Skeletal muscle satellite cell (primary cell): ENCODE results near the gene EXOC6B.

ENCODE experiments used
- H3K27me3 ChIP-seq: 2 replicates; pipeline ENCODE4 v1.7.0; 2013; ENCODE audit warnings: low read length; ENCODE audit not compliant: control insufficient read depth, insufficient read depth
- H3K36me3 ChIP-seq: 2 replicates; pipeline ENCODE4 v1.7.0; 2013; ENCODE audit warnings: mild to moderate bottlenecking, control low read depth, low read length; ENCODE audit not compliant: insufficient read depth
- H3K4me1 ChIP-seq: 2 replicates; pipeline ENCODE4 v1.7.0; 2013; ENCODE audit warnings: low read length; ENCODE audit not compliant: control insufficient read depth, insufficient read depth
- H3K4me2 ChIP-seq: 2 replicates; pipeline ENCODE4 v1.7.0; 2013; ENCODE audit warnings: mild to moderate bottlenecking, low read length
- H3K4me3 ChIP-seq: 2 replicates; pipeline ENCODE4 v1.7.0; 2013; ENCODE audit warnings: low read length
- H3K9ac ChIP-seq: 2 replicates; pipeline ENCODE4 v1.7.0; 2013; ENCODE audit warnings: mild to moderate bottlenecking, low read depth, low read length, moderate library complexity
- H3K9me3 ChIP-seq: replicated peaks from 2 replicates; pipeline ENCODE4 v1.7.0; 2013; ENCODE audit warnings: mild to moderate bottlenecking, control low read depth, low read length
- small RNA-seq: library from RNA; depleted of rRNA; stranded (forward); fragments of <200 nt; gene quantifications from one replicate; pipeline ENCODE3, GENCODE V24; 2012

EXOC6B gene

DNA sequence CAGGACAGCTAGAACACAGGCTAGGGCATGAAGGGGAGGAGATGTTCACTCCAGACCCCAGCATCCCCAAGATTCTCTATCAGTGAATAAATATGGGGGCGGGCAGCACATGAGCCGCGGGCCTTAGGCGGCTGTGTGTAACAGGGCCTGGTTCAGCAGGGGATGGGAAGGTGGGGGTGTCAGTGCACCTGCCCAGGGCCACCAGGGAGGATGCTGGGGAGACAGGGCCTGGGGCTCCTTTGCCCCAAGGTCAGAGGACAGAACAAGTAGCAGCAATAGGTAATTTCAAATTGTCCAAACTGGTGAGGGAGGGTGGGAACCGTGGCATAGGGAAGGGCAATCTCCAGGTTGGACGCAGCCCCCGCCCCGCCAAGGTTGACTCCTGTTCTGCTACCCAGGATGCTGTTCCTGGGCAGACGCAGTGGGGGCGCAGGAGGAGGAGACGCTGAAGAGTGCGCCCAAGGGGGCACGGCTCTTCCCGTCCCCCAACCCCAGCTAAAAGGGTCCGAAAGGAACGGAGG, 694.4 kb downstream of the EXOC6B start:
- peaks cover 21% of the 10 kb centered on the region for H3K27me3 ChIP-seq
- H3K9ac ChIP-seq: no peak overlapping the region
- no peaks in the 10 kb centered on the region for H3K36me3 ChIP-seq

DNA sequence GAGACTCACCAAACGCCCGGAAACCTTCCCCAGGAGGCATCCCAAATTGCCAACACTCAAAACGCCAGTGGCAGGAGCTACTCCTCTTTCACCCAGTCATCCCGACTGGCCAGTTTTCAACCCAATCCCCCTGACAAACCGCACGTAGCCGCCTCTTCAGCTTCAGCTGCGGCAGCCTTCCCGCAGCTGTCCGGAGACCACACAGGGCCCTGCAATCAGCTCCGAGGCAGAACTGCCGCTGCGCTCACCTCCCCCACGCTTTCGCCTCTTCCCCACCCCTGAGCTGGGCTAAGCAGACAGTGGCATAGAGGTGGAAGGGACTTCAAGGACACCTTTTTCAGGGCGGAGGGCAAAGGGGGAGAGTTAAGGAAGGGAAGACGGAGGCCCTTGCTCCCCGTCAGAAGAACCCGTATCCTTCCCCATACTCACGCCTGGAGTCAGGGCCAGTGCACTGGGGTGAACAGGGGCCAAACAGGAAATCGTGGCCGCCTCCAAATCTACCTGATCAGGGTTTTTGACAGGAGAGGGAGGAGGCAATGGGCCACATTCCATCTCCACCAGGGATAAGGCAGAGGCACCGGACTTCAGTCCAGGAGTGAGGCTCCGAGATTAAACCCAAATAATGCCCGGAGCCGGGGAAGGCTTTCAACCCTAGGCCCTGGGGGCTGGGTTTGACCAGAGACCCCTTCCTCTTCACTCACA, 695.0 kb downstream of the EXOC6B start:
- peaks cover 25% of the 10 kb centered on the region for H3K27me3 ChIP-seq
- no peaks in the 10 kb centered on the region for H3K9me3 ChIP-seq
- no peaks in the 10 kb centered on the region for H3K4me1 ChIP-seq
- H3K4me2 ChIP-seq: no peak overlapping the region
- H3K9ac ChIP-seq: no peak overlapping the region
- no peaks in the 10 kb centered on the region for H3K36me3 ChIP-seq
- H3K4me3 ChIP-seq: no peak overlapping the region

More for the DNA sequence above, 694.4 kb downstream of the EXOC6B start:
- no peaks in the 10 kb centered on the region for H3K9me3 ChIP-seq
- H3K4me1 ChIP-seq: no peaks in the 10 kb centered on the region
- no peak overlapping the region for H3K4me2 ChIP-seq
- H3K4me3 ChIP-seq: no peak overlapping the region

DNA sequence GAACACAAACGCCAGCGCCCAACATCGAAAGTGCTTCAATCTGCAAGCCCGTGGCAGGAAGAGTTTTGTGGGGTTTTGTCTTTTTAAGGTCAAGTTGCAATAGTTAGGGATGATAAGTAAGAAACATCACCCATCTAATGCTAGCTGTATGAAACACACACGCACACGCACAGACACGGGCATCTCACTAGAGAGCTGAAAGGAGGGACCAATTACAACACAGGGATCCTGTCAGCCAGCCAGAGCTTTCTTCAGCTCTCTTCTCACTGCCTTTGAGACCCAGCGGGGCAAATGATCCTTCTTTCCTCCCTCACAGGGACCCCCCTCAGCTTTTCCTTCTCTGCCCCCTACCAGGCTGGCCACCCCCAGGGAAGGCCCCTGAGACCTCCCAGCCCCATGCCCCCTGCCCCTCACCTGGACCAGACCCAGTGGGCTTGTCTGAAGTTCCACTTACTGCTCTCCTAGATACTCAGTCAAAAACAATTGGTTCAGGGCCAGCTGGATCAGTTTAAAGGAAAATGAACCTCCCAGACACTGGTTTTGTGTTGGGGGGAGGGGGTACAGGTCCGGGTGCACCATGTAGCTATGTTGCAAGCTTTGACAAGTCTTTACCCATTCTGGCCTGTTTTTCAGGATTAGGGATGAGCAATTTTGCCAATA, 696.0 kb downstream of the EXOC6B start:
- Histone ChIP-seq H3K4me3 (no peak overlapping the region), H3K9ac (no peak overlapping the region), H3K4me1 (no peaks in the 10 kb centered on the region), H3K36me3 (no peaks in the 10 kb centered on the region), H3K9me3 (no peaks in the 10 kb centered on the region), H3K27me3 (peaks cover 20% of the 10 kb centered on the region), H3K4me2 (no peak overlapping the region)

DNA sequence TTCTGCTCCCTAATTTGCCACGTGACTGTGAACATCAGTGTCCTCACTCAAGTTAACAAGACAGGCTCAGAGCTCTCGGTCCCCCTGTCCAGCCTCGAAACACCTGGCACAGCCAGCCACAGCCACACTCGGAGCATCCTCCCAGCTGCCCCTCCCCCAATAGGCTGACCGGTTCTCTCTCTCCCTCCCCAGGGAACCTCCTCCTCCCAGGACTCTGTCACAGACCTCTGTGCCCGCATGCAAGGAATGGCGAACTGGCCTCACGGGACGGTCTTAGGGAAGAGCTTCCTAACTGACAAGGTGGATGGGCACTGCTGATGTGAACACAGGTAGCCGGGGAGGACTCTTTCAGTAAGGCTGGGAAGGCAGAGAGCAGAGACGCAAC, 697.0 kb downstream of the EXOC6B start:
- Histone ChIP-seq H3K4me2 (no peak overlapping the region), H3K4me3 (no peak overlapping the region), H3K9ac (no peak overlapping the region), H3K36me3 (no peaks in the 10 kb centered on the region), H3K9me3 (no peaks in the 10 kb centered on the region), H3K4me1 (no peaks in the 10 kb centered on the region), H3K27me3 (peaks cover 28% of the 10 kb centered on the region)

DNA sequence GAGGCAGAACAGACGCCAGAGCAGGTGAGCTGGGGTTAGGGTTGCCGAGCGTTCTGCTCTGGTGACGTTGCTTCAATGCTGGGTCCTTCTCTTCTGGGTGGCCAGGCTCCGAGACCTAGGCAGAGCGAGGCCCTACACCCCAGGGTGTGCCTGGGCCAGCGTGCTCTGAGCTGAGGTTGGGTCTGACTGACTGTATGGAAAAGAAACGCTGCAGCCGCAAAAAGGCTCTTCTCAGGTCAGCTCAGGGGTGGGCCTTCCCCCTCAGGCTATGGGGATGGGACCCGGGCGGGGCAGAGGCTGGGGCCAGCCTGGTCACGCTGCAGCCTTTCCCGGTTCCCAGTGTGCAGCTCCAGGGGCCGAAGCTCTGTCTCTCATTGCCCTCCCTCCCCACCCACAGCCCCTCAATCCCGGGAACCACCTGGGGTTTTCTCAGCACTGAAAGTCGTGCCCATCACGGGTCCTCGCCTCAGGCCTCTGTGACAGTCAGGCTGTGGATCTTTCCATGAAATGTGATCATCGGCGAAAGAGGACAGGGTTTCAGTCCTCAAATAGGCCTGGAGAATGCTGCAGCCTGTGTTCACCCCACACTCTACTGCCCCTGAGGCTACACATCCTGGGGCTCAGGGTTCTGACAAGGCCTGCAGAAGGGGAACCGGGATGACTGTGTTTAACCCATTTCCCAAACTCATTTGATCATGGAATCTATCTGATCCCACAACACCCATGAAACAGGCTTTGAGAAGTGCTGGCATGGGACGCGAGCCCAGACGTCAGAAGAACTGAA, 697.6 kb downstream of the EXOC6B start:
- peaks cover 28% of the 10 kb centered on the region for H3K27me3 ChIP-seq
- no peak overlapping the region for H3K9ac ChIP-seq
- no peaks in the 10 kb centered on the region for H3K9me3 ChIP-seq

DNA sequence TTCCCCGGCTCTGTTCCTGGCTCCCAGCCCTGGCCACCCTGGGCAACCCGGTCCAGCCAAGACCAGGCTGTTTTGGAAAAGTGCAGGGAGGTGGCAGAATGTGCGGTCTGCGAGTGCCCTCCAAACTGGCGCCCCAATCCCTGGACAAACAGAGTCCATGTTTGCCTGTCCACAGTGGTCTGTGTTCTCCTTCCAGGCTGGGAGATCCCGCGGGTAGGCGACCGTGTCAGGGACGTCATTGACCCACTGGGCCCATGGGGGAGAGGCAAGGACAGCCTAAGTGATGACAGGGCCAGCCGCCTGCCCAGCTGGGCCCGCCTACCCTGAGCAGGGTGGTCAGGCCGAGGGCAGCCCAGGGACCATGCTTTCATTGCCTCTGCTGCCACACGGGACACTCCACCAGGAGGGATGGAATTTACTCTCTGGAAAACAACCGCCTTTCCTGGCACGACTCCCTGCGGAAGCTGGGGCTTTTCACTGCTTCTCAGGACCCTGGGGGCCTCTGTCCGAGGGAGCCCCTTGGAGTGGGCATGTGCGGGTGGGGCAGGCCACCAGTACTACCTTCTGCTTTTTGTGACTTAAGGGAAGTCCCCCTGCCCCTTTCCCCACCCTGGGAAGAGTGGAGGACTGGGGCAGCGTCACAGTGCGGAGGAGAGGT, 698.3 kb downstream of the EXOC6B start:
- Histone ChIP-seq H3K4me1 (no peaks in the 10 kb centered on the region), H3K4me2 (no peak overlapping the region), H3K9ac (no peak overlapping the region), H3K36me3 (no peaks in the 10 kb centered on the region), H3K27me3 (peaks cover 33% of the 10 kb centered on the region), H3K4me3 (no peak overlapping the region), H3K9me3 (no peaks in the 10 kb centered on the region)

More for the DNA sequence above, 697.6 kb downstream of the EXOC6B start:
- Histone ChIP-seq H3K4me2 (no peak overlapping the region), H3K36me3 (no peaks in the 10 kb centered on the region), H3K4me3 (no peak overlapping the region), H3K4me1 (no peaks in the 10 kb centered on the region)

DNA sequence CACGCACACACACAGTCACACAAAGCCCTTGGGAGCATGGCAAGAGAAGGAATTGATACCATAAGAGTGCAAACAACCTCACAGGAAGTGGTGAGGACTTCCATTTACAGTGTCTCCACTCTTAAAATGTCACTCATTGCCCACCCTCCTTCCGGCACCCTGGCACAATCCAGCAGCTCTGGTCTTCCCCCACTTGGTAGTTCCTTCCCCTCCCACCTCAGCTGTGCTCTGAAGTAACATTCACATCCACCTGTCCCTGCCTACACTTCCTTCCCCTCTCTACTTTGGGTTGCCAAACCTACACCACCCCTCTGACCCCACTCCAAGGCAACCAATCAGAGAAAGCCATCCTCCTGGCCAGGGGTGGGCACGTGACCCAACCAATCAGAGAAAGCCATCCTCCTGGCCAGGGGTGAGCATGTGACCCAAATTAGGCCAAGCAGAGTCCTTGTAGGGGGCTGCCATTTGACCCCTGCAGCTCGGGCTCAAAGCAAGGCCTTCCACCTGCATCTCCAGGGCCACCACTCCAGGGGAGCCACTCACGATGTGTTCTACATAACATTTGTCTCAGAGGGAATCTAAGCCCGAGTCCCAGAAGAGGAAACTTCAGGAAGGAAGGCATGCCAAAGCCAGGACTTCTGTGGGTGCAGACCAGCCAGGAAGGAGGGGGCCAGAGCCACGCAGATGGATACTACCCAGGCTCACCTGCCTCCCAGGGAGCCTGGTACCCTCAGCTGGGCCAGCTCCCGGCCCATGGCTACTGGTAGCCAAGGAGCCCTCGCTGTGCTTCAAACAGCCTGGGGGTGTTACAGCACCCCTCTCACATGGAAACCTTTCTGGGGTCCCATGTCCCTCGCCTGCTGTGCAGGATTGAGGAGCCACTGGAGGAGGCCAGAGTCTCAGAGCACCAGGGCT, 699.4 kb downstream of the EXOC6B start:
- H3K4me3 ChIP-seq: no peak overlapping the region

More for the DNA sequence above, 699.4 kb downstream of the EXOC6B start:
- no peaks in the 10 kb centered on the region for H3K4me1 ChIP-seq
- H3K9me3 ChIP-seq: no peaks in the 10 kb centered on the region
- H3K9ac ChIP-seq: no peak overlapping the region
- H3K36me3 ChIP-seq: no peaks in the 10 kb centered on the region
- peaks cover 34% of the 10 kb centered on the region for H3K27me3 ChIP-seq
- H3K4me2 ChIP-seq: no peak overlapping the region

Small RNA genes lying within 50 kb of the gene (small RNA-seq; reads per million reads assigned to genes)
- gene RF00592 (2.0 reads per million, percentile 65 among the genes with 10 or more reads in this experiment), gene RNU2-39P (9.0 reads per million, percentile 90 among the genes with 10 or more reads in this experiment)
